ENCODE measurements around the gene METTL16.
A peak's percentile ranks its signal among the peaks of the same experiment; 100 is the strongest.
"Not testable (repeated sequence)": the region's sequence is repeated elsewhere in the genome, so short reads cannot be mapped to it uniquely, and the experiment has no call there.

Gene METTL16

DNA sequence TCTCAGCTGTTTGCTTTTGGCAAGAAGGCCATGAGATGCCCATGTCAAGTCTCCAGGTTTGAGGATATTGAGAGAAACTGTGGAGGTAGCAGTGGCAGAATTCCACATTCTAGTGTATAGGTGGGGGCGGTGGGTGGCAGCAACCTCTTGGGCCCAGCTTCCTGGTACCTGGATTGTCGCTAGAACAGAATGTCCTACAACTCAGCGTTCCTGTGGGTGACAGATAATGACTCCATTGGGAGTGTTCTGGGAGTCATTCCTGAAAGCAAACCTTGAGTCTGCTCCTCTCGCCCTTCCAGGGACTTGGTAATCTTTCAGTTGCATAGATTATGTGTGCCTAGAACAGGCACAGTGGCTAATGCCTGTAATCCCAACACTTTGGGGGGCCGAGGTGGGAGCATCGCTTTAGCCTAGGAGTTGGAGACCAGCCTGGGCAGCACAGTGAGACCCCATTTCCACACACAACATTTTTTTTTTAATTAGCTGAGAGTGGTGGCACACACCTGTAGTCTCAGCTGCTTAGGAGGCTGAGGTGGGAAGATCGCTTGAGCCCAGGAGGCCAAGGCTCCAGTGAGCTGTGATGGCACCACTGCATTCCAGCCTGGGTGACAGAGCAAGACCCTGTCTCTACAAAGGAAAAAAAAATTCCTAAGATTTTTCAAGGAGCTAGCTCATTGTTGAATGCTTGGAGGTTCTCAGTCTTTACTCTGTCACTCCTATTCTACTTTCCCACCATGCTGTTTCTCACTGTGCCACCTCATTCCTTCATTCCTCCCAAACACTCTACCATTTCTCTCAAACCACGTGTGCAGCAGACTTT is 37.9 kb upstream of the METTL16 start:
- Histone ChIP-seq H2BK120ac (ENCODE audit: insufficient read depth, low read length, poor library complexity) (no peak overlapping the region), H3K79me1 (ENCODE audit: low read length) (no peaks in the 10 kb centered on the region), H3K4me2 (ENCODE audit: low read length) (no peak overlapping the region), H3K4me1 (ENCODE audit: control insufficient read depth in 1 of 2, insufficient read depth in 2 of 2, low read length in 2 of 2) (peaks cover 3% of the 10 kb centered on the region in 2 experiments), H3K79me2 (ENCODE audit: control insufficient read depth, insufficient read depth, low read length, poor library complexity) (no peaks in the 10 kb centered on the region), H2AFZ (ENCODE audit: insufficient read depth, low read length, poor library complexity) (no peak overlapping the region), H2BK5ac (ENCODE audit: low read depth, low read length, poor library complexity) (no peak overlapping the region), H4K12ac (ENCODE audit: low read depth, low read length) (no peak overlapping the region), H3K4ac (ENCODE audit: low read depth, low read length) (no peak overlapping the region), H3K14ac (ENCODE audit: low read length) (no peak overlapping the region), H4K91ac (ENCODE audit: low read depth, low read length) (no peak overlapping the region), H2AK5ac (ENCODE audit: low read length) (no peak overlapping the region), H3K36me3 (ENCODE audit: control insufficient read depth in 1 of 2, insufficient read depth in 2 of 2, low read length in 2 of 2) (no peaks in the 10 kb centered on the region), H3K27ac (ENCODE audit: low read depth, low read length) (no peak overlapping the region), H2BK12ac (ENCODE audit: low read length) (no peak overlapping the region), H3K4me3 (ENCODE audit: low read depth, low read length) (no peak overlapping the region), H3K18ac (ENCODE audit: low read length) (no peak overlapping the region), H3K9me3 (ENCODE audit: insufficient read depth, low read depth, low read length) (no peaks in the 10 kb centered on the region), H3K9ac (ENCODE audit: low read length) (no peak overlapping the region), H4K8ac (ENCODE audit: low read depth, low read length) (no peak overlapping the region), H3K27me3 (ENCODE audit: insufficient read depth, low read length) (no peaks in the 10 kb centered on the region), H3K23ac (ENCODE audit: low read length) (no peak overlapping the region)
- DNase-seq, result peak in 1 of 2 donors; percentile 39
- no CpG with 5 or more reads among the region's 8 CpGs for whole genome bisulfite sequencing (ENCODE audit: extremely low coverage, insufficient coverage, insufficient read length)

DNA sequence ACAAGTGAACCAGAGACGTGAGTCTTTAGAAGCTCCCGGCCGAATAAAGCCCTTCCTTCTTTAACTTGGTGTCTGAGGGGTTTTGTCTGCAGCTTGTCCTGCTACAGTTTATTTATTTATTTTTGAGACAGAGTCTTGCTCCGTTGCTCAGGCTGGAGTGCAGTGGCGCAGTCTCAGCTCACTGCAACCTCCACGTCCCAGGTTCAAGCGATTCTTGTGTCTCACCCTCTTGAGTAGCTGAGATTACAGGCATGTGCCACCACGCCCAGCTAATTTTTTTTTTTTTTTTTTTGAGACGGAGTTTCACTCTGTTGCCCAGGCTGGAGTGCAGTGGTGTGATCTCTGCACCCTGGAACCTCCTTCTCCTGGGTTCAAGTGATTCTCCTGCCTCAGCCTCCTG is 36.3 kb upstream of the METTL16 start:
- H3K9ac ChIP-seq (ENCODE audit: low read length); H3K27me3 ChIP-seq (ENCODE audit: insufficient read depth, low read length); H3K23ac ChIP-seq (ENCODE audit: low read length); H3K4me2 ChIP-seq (ENCODE audit: low read length); H3K4me1 ChIP-seq (ENCODE audit: control insufficient read depth in 1 of 2, insufficient read depth in 2 of 2, low read length in 2 of 2); H2BK12ac ChIP-seq (ENCODE audit: low read length); H4K12ac ChIP-seq (ENCODE audit: low read depth, low read length); H3K14ac ChIP-seq (ENCODE audit: low read length); H2BK5ac ChIP-seq (ENCODE audit: low read depth, low read length, poor library complexity); H3K79me2 ChIP-seq (ENCODE audit: control insufficient read depth, insufficient read depth, low read length, poor library complexity); H2AFZ ChIP-seq (ENCODE audit: insufficient read depth, low read length, poor library complexity); H3K36me3 ChIP-seq (ENCODE audit: control insufficient read depth in 1 of 2, insufficient read depth in 2 of 2, low read length in 2 of 2); H4K91ac ChIP-seq (ENCODE audit: low read depth, low read length); H3K4ac ChIP-seq (ENCODE audit: low read depth, low read length); H4K8ac ChIP-seq (ENCODE audit: low read depth, low read length); H3K79me1 ChIP-seq (ENCODE audit: low read length); DNase-seq; H3K9me3 ChIP-seq (ENCODE audit: insufficient read depth, low read depth, low read length); H3K4me3 ChIP-seq (ENCODE audit: low read depth, low read length); H2BK120ac ChIP-seq (ENCODE audit: insufficient read depth, low read length, poor library complexity); H2AK5ac ChIP-seq (ENCODE audit: low read length); H3K18ac ChIP-seq (ENCODE audit: low read length); H3K27ac ChIP-seq (ENCODE audit: low read depth, low read length): not testable (repeated sequence)
- WGBS (ENCODE audit: extremely low coverage, insufficient coverage, insufficient read length), result no CpG with 5 or more reads among the region's 9 CpGs

DNA sequence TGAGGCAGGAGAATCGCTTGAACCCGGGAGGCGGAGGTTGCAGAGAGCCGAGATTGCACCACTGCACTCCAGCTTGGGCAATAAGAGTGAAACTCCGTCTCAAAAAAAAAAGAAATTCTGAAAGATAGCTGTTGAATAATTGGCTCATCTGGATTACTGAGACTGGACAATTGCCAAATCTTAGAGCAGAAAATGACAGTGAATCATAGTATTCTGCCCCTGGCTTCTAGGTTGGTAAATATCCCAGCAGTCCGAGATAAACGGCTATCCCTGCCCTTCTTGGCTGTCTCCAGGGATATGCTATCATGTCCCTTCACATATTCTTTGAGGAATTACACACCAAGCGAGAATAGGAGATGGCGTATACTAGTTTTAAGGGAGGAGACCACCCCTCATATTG is 35.5 kb upstream of the METTL16 start:
- Histone ChIP-seq H3K9ac (ENCODE audit: low read length) (no peak overlapping the region), H3K18ac (ENCODE audit: low read length) (no peak overlapping the region)

DNA sequence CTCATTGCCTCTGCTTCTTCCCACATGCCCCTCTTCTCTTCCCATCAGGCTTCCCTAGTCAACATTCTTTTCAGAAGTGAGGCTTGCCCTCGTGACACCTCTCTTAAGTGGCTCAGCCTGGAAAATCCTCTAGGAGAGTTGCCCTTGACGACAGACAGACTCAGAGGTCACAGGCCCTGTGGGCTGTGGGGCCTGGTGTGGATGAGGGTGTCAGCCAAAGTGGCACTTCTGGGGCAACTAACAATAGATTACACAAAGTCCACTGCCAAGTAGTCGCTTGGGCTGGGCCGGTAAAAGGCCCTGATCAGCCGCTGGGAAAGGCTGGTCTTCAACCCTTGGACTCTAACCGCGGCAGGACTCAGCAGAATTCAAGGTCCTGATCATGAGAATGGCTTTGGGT is 33.7 kb upstream of the METTL16 start:
- Histone ChIP-seq H3K4me1 (ENCODE audit: control insufficient read depth in 1 of 2, insufficient read depth in 2 of 2, low read length in 2 of 2) (peaks cover 3% of the 10 kb centered on the region in 2 experiments), H3K79me2 (ENCODE audit: control insufficient read depth, insufficient read depth, low read length, poor library complexity) (no peaks in the 10 kb centered on the region), H3K9me3 (ENCODE audit: insufficient read depth, low read depth, low read length) (no peaks in the 10 kb centered on the region), H3K14ac (ENCODE audit: low read length) (no peak overlapping the region), H3K4me2 (ENCODE audit: low read length) (no peak overlapping the region), H3K79me1 (ENCODE audit: low read length) (no peaks in the 10 kb centered on the region), H4K8ac (ENCODE audit: low read depth, low read length) (no peak overlapping the region), H2BK12ac (ENCODE audit: low read length) (no peak overlapping the region), H3K4me3 (ENCODE audit: low read depth, low read length) (no peak overlapping the region), H2BK5ac (ENCODE audit: low read depth, low read length, poor library complexity) (no peak overlapping the region), H3K36me3 (ENCODE audit: control insufficient read depth in 1 of 2, insufficient read depth in 2 of 2, low read length in 2 of 2) (no peaks in the 10 kb centered on the region), H2AFZ (ENCODE audit: insufficient read depth, low read length, poor library complexity) (no peak overlapping the region), H4K91ac (ENCODE audit: low read depth, low read length) (no peak overlapping the region), H3K27me3 (ENCODE audit: insufficient read depth, low read length) (no peaks in the 10 kb centered on the region), H2AK5ac (ENCODE audit: low read length) (no peak overlapping the region), H2BK120ac (ENCODE audit: insufficient read depth, low read length, poor library complexity) (no peak overlapping the region), H3K27ac (ENCODE audit: low read depth, low read length) (no peak overlapping the region), H4K12ac (ENCODE audit: low read depth, low read length) (no peak overlapping the region), H3K4ac (ENCODE audit: low read depth, low read length) (no peak overlapping the region), H3K18ac (ENCODE audit: low read length) (no peak overlapping the region), H3K9ac (ENCODE audit: low read length) (no peak overlapping the region), H3K23ac (ENCODE audit: low read length) (no peak overlapping the region)
- DNase-seq, result no peak
- no CpG with 5 or more reads among the region's 7 CpGs for WGBS (ENCODE audit: extremely low coverage, insufficient coverage, insufficient read length)

More for the DNA sequence above, 35.5 kb upstream of the METTL16 start:
- Histone ChIP-seq H3K4me2 (ENCODE audit: low read length) (no peak overlapping the region), H3K36me3 (ENCODE audit: control insufficient read depth in 1 of 2, insufficient read depth in 2 of 2, low read length in 2 of 2) (no peaks in the 10 kb centered on the region), H3K27me3 (ENCODE audit: insufficient read depth, low read length) (no peaks in the 10 kb centered on the region), H4K8ac (ENCODE audit: low read depth, low read length) (no peak overlapping the region), H4K12ac (ENCODE audit: low read depth, low read length) (no peak overlapping the region), H3K79me2 (ENCODE audit: control insufficient read depth, insufficient read depth, low read length, poor library complexity) (no peaks in the 10 kb centered on the region), H3K9me3 (ENCODE audit: insufficient read depth, low read depth, low read length) (no peaks in the 10 kb centered on the region), H3K4ac (ENCODE audit: low read depth, low read length) (no peak overlapping the region), H2AFZ (ENCODE audit: insufficient read depth, low read length, poor library complexity) (no peak overlapping the region), H3K4me1 (ENCODE audit: control insufficient read depth in 1 of 2, insufficient read depth in 2 of 2, low read length in 2 of 2) (peaks cover 3% of the 10 kb centered on the region in 2 experiments), H2BK5ac (ENCODE audit: low read depth, low read length, poor library complexity) (no peak overlapping the region), H3K4me3 (ENCODE audit: low read depth, low read length) (no peak overlapping the region), H2BK120ac (ENCODE audit: insufficient read depth, low read length, poor library complexity) (no peak overlapping the region), H3K27ac (ENCODE audit: low read depth, low read length) (no peak overlapping the region), H3K23ac (ENCODE audit: low read length) (no peak overlapping the region), H3K14ac (ENCODE audit: low read length) (no peak overlapping the region), H3K79me1 (ENCODE audit: low read length) (no peaks in the 10 kb centered on the region), H2AK5ac (ENCODE audit: low read length) (no peak overlapping the region), H2BK12ac (ENCODE audit: low read length) (no peak overlapping the region), H4K91ac (ENCODE audit: low read depth, low read length) (no peak overlapping the region)
- DNase-seq, result peak in 1 of 2 donors; percentile 33
- WGBS (ENCODE audit: extremely low coverage, insufficient coverage, insufficient read length), result no CpG with 5 or more reads among the region's 9 CpGs
